Activated CD4-positive, alpha-beta memory T cell treated with anti-CD3 and anti-CD28 coated beads for 36 hours (primary cell): Measurements from ENCODE around the gene OR52K2. TPM values are rescaled to one million over a fixed set of nuclear protein-coding genes. Genes with fewer than 3 reads are reported as not detected.
"Not testable (repeated sequence)": the region's sequence is repeated elsewhere in the genome, so short reads cannot be mapped to it uniquely, and the experiment has no call there.

ENCODE experiments used
- CTCF ChIA-PET: fragments of 350-600 bp; sonication (Branson Sonifier 250); formaldehyde crosslinking; loops from one replicate; lab custom pipeline; 2021; ENCODE audit warnings: antibody characterized with exemption, inconsistent platforms; lab: Charles Lee
- POLR2A ChIA-PET: fragments of 350-600 bp; sonication (Branson Sonifier 250); formaldehyde crosslinking; loops from one replicate; lab custom pipeline; 2021; ENCODE audit warnings: antibody characterized with exemption; lab: Charles Lee
- DNase-seq: peaks from one replicate; pipeline ENCODE4 v3.0.0-alpha.2; 2020
- H3K27ac Mint-ChIP-seq: one replicate; pipeline ENCODE4 v1.8.0; 2021; ENCODE audit warnings: mixed read lengths
- H3K27me3 Mint-ChIP-seq: one replicate; pipeline ENCODE4 v1.8.0; 2021; ENCODE audit warnings: mixed read lengths
- H3K36me3 Mint-ChIP-seq: one replicate; pipeline ENCODE4 v1.8.0; 2021; ENCODE audit warnings: mixed read lengths
- H3K4me1 Mint-ChIP-seq: one replicate; pipeline ENCODE4 v1.8.0; 2021; ENCODE audit warnings: low read depth, mixed read lengths
- H3K4me3 Mint-ChIP-seq: one replicate; pipeline ENCODE4 v1.8.0; 2021; ENCODE audit warnings: mild to moderate bottlenecking, mixed read lengths
- H3K9me3 Mint-ChIP-seq: one replicate; pipeline ENCODE4 v1.8.0; 2021; ENCODE audit warnings: mixed read lengths
- intact Hi-C: fragments of 100-400 bp; cut with micrococcal nuclease; formaldehyde crosslinking; loops from one replicate; pipeline ENCODE4 v1.15.1; 2023
- total RNA-seq, 2 experiments: library from RNA; stranded (reverse); gene quantifications; one replicate each; pipeline ENCODE4 v1.2.3, GENCODE V29; 2021

The OR52K2 gene
- total RNA-seq: not detected

DNA sequence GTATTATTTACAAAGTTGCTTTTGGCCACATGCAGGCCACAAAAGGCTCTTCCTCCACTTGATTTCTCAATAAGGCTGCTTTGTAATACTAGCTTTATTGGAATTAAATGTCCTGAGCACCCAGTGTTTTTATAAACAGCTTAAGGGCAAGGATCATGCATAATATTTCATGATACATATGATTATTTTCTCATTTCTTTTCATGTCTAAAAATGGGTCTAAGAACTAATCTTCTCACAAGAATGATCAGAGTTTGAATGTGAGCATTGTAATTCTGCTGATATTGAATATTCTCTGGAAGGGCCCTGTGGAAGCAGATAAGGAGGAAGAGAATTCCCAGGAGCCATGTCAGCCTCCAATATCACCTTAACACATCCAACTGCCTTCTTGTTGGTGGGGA, at the start of gene OR52K2:
OR52K2 (plus strand) TSS at position 301 of the 400 bp plus-strand sequence; CDS start at position 346, 45 bp downstream.
- Mint-ChIP-seq H3K36me3 (no peaks in the 10 kb centered on the region), H3K27me3 (peaks cover 2% of the 10 kb centered on the region), H3K27ac (no peak within 1 kb of the TSS), H3K4me1 (no peaks in the 10 kb centered on the region), H3K9me3 (peaks cover 3% of the 10 kb centered on the region), H3K4me3 (no peak within 1 kb of the TSS)
- intact Hi-C loops: no loop called here
- ChIA-PET CTCF (no interaction called here), POLR2A (no interaction called here)
- no peak for DNase-seq

DNA sequence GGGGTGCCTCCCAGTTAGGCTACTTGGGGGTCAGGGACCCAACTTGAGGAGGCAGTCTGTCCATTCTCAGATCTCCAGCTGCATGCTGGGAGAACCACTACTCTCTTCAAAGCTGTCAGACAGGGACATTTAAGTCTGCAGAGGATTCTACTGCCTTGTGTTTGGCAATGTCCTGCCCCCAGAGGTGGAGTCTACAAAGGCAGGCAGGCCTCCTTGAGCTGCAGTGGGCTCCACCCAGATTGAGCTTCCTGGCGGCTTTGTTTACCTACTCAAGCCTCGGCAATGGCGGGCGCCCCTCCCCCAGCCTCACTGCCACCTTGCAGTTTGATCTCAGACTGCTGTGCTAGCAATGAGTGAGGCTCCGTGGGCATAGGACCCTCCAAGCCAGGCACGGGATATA, 42.9 kb upstream of the OR52K2 start:
- H3K9me3 Mint-ChIP-seq, CTCF ChIA-PET, H3K27ac Mint-ChIP-seq, intact Hi-C loops, H3K36me3 Mint-ChIP-seq, DNase-seq, H3K4me3 Mint-ChIP-seq, H3K4me1 Mint-ChIP-seq, POLR2A ChIA-PET: not testable (repeated sequence)
- H3K27me3 Mint-ChIP-seq: peaks cover 26% of the 10 kb centered on the region

DNA sequence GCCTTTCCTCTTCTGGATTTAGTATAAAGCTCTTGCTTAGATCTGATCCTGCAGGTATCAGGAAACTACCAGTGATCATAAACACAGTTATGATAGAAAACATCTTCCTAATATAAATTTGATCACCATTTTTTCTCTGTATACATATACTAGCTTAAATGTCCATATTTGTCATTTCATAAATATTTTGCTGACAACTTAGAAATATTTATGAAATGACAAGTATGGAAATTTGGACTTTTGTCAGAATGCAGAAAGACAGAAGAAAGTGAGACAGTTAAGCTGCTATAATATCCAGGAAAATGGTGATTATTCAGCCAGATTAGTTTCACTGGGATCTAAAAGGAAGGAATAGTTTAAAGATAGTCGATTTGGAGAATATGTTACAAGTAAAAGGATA, 32.8 kb upstream of the OR52K2 start:
- CTCF ChIA-PET: no interaction called here
- no peaks in the 10 kb centered on the region for H3K4me1 Mint-ChIP-seq
- no peaks in the 10 kb centered on the region for H3K9me3 Mint-ChIP-seq

DNA sequence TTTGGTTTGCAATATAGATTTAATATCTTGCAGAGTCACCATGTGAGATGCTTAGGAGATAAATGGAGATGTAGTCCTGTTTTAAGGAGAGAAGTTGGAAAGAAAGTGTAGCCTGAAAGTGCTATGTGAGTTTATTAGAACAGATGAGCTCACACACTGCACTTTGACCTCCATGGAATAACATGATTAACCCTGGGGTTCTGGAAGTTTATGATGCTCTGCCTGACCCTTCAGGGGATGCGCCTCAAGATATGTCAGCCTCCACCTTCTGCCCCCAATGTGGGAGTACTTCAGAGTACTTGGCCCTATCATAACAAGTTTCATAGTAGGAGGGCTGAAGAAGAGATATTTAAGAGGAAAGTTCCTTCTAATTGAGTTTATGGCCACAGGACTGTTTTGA, 32.3 kb upstream of the OR52K2 start:
- Mint-ChIP-seq H3K9me3 (no peaks in the 10 kb centered on the region), H3K27me3 (peaks cover 2% of the 10 kb centered on the region), H3K36me3 (no peaks in the 10 kb centered on the region), H3K4me1 (no peaks in the 10 kb centered on the region), H3K4me3 (no peak overlapping the region), H3K27ac (no peak overlapping the region)
- no peak for DNase-seq
- ChIA-PET CTCF (no interaction called here), POLR2A (no interaction called here)
- intact Hi-C loops: no loop called here

More for the DNA sequence above, 32.8 kb upstream of the OR52K2 start:
- intact Hi-C loops: no loop called here
- DNase-seq: no peak
- H3K27ac Mint-ChIP-seq: no peak overlapping the region
- peaks cover 3% of the 10 kb centered on the region for H3K27me3 Mint-ChIP-seq
- no peaks in the 10 kb centered on the region for H3K36me3 Mint-ChIP-seq
- no peak overlapping the region for H3K4me3 Mint-ChIP-seq
- POLR2A ChIA-PET: no interaction called here

DNA sequence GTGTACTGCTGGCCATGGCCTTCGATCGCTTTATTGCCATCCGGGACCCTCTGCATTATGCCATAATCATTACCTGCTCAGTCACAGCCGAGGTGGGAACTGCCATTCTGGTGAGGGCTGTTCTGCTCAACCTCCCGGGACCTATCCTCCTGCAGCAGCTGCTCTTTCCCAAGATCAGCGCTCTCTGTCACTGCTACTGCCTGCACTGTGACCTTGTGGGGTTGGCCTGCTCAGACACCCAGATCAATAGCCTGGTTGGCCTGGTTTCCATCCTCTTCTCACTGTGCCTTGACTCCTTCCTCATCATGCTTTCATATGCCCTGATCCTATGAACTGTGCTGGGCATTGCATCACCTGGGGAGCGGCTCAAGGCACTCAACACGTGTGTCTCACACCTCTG, 30.7 kb upstream of the OR52K2 start:
- POLR2A ChIA-PET: no interaction called here
- H3K4me1 Mint-ChIP-seq: no peaks in the 10 kb centered on the region
- H3K36me3 Mint-ChIP-seq: no peaks in the 10 kb centered on the region
- H3K27me3 Mint-ChIP-seq: peaks cover 3% of the 10 kb centered on the region
- no peaks in the 10 kb centered on the region for H3K9me3 Mint-ChIP-seq
- no peak for DNase-seq
- CTCF ChIA-PET: no interaction called here
- intact Hi-C loops: no loop called here
- H3K4me3 Mint-ChIP-seq: no peak overlapping the region
- no peak overlapping the region for H3K27ac Mint-ChIP-seq

DNA sequence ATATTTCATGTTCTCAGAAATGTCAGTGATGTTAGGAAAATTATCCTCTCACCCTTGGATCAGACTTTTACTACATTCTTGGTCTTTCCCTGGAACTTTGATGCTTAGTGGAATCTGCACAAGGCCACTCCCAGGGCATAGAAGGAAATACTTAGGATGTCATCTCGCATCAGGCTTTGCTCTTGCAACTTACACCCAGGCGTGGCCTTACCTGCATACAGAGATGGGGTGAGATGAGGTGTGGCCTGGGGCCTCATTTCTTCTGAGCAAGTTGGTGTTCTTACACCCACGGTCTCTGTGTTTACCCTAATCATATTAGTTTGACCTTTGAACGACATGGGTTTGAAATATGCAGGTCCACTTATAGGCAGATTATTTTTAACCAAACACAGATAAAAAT, 19.0 kb upstream of the OR52K2 start:
- intact Hi-C loops: no loop called here
- no peaks in the 10 kb centered on the region for H3K36me3 Mint-ChIP-seq
- no peak for DNase-seq
- H3K9me3 Mint-ChIP-seq: no peaks in the 10 kb centered on the region
- H3K27ac Mint-ChIP-seq: no peak overlapping the region
- no peaks in the 10 kb centered on the region for H3K4me1 Mint-ChIP-seq
- ChIA-PET POLR2A (no interaction called here), CTCF (no interaction called here)
- no peak overlapping the region for H3K4me3 Mint-ChIP-seq
- H3K27me3 Mint-ChIP-seq: no peaks in the 10 kb centered on the region

DNA sequence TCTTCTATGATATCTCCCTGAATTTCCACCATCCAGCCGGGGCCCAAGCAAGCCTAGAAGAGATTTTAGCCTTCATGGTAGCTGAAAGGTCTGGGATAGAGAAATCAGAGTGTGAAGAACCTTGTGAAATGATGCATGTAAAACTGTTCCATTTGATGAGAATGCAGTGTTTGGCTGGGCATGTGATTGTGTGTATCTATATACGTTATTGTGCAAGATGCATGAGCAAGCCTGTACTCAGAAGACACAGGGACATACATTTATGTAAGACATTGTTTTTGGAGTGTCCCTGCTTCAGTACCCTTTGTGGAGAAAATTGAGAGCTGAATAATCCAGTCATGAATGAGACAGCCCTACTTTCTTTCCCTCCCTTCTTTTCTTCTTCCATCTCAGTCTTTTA, 15.2 kb upstream of the OR52K2 start:
- Mint-ChIP-seq H3K4me3 (no peak overlapping the region), H3K36me3 (no peaks in the 10 kb centered on the region), H3K27ac (no peak overlapping the region), H3K9me3 (peaks cover under 1% of the 10 kb centered on the region), H3K4me1 (no peaks in the 10 kb centered on the region), H3K27me3 (peaks cover 6% of the 10 kb centered on the region)
- ChIA-PET CTCF (no interaction called here), POLR2A (no interaction called here)
- intact Hi-C loops: no loop called here
- DNase-seq: no peak

DNA sequence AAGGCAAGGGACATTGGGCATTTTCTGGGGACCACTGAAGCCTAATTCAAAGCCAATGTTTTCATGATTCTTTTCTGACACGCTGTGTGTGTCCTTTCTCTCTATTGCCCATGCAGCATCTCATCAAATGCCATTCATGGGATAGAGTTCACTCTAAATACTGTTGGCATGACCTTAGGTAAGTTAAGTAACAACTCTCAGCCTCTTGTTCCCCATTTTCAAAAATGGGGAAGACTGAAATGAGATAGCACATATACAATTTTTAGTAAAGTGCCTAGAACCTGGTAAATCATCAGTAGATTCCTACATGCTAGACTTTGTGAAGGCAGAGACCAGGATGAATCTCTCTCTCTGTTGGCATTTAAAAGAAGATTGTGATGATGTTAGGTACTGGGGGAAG, 12.7 kb upstream of the OR52K2 start:
- intact Hi-C loops: no loop called here
- Mint-ChIP-seq H3K4me1 (no peaks in the 10 kb centered on the region), H3K36me3 (no peaks in the 10 kb centered on the region), H3K9me3 (peaks cover 4% of the 10 kb centered on the region), H3K27ac (no peak overlapping the region), H3K4me3 (no peak overlapping the region), H3K27me3 (peaks cover 9% of the 10 kb centered on the region)
- no peak for DNase-seq
- ChIA-PET CTCF (no interaction called here), POLR2A (no interaction called here)

DNA sequence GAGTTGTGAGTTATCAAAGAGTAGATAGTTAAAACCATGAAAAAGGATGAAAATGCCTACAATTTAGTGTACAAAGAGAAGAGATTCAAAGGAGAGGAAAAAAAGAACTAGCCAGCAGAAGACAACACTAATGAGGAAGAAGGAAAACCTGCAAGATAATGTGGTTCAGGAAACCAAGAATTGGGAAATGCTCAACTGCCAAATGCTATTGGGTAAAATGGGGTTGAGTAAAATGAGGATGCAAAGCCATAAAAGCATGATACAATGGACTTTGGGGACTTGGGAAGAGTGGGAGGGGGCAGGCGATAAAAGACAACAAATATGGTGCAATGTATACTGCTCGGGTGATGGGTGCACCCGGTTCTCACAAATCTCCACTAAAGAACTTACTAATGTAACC, 7.6 kb upstream of the OR52K2 start:
- ChIA-PET CTCF (no interaction called here), POLR2A (no interaction called here)
- H3K27ac Mint-ChIP-seq: no peak overlapping the region
- H3K9me3 Mint-ChIP-seq: peaks cover 4% of the 10 kb centered on the region
- H3K4me3 Mint-ChIP-seq: no peak overlapping the region
- no peaks in the 10 kb centered on the region for H3K4me1 Mint-ChIP-seq
- no peaks in the 10 kb centered on the region for H3K36me3 Mint-ChIP-seq
- peaks cover 8% of the 10 kb centered on the region for H3K27me3 Mint-ChIP-seq
- no peak for DNase-seq
- intact Hi-C loops: no loop called here

DNA sequence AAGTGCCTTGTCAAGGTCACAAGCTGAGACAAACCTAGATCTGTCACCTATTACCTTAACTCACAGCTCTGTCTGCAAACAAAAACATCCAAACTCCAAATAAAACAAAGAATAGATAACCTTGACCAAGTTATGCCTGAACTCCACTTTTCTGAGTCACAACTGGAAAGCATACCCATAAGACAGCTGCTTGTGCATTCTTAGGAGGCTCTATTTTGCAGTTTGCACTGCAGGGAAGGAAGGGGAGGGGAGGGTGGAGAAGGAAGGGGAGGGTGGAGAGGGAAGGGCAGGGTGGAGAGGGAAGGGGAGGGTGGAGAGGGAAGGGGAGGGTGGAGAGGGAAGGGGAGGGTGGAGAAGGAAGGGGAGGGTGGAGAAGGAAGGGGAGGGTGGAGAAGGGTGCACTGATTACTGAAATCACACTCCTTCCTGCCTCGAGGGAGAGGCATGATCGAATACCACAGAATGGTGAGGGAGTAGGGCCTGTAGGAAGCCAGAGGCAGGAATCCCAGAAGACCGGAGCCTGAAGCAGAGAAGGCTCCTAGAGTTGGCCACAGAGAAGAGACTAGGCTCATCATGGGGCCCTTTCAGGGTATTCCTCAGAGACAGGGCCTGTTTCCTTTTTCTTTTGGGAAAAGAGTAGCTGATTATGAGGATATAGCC, 5.7 kb upstream of the OR52K2 start:
- ChIA-PET CTCF (interaction anchor here (1.3 kb wide), 1 partner anchor 256 kb away, joined by 3 read pairs; no protein-coding TSS in a partner anchor), POLR2A (no interaction called here)
- H3K27me3 Mint-ChIP-seq: peaks cover 4% of the 10 kb centered on the region
- no peak overlapping the region for H3K4me3 Mint-ChIP-seq
- intact Hi-C loops: no loop called here
- no peak overlapping the region for H3K27ac Mint-ChIP-seq
- DNase-seq: no peak
- H3K36me3 Mint-ChIP-seq: no peaks in the 10 kb centered on the region
- H3K9me3 Mint-ChIP-seq: peaks cover 4% of the 10 kb centered on the region
- H3K4me1 Mint-ChIP-seq: no peaks in the 10 kb centered on the region

DNA sequence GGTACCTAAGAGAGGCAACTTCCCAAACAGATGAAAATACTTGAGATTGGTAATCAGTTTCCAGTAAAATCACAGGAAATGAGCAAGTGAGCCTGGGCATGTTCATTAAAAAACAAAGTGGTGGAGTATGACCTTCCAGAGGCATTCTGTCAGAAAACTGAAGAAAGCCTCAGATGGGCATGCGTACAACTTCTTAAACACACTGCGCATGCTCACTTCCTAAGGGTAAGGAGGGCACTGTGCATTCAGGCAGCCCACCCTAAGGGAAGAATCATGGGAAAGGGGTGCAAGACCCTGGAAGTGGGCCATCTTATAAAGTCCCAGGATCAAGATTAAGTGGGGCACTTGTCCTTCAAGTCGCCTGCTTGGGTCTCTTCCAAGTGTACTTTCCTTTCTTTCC, 4.0 kb downstream of the OR52K2 start:
- POLR2A ChIA-PET: no interaction called here
- H3K27ac Mint-ChIP-seq: no peak overlapping the region
- CTCF ChIA-PET: no interaction called here
- intact Hi-C loops: no loop called here
- H3K4me1 Mint-ChIP-seq: no peaks in the 10 kb centered on the region
- H3K36me3 Mint-ChIP-seq: no peaks in the 10 kb centered on the region
- H3K9me3 Mint-ChIP-seq: peaks cover 10% of the 10 kb centered on the region
- H3K4me3 Mint-ChIP-seq: no peak overlapping the region
- H3K27me3 Mint-ChIP-seq: peaks cover 4% of the 10 kb centered on the region
- no peak for DNase-seq

DNA sequence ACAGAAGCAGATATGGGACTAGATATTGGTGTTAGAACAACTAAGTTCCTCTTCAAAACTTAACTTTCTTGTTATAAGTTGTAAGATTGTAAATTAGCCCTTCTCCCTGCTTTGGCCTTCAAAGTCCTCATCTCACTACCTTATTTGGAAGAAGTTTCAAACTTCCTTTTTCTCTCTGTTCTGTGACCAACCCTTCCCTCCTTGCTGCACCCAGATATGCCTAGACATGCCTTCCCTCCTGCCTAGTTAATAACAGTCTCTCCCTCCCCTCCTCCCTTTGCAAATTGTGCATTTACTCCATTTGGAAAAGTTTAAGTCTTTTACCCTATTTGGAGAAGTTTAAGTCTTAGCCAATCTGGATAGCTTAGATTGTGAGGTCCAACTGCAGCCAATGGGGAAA, 4.9 kb downstream of the OR52K2 start:
- Mint-ChIP-seq H3K4me1 (no peaks in the 10 kb centered on the region), H3K27me3 (peaks cover 4% of the 10 kb centered on the region), H3K9me3 (peaks cover 10% of the 10 kb centered on the region), H3K27ac (no peak overlapping the region), H3K4me3 (no peak overlapping the region), H3K36me3 (no peaks in the 10 kb centered on the region)
- ChIA-PET CTCF (no interaction called here), POLR2A (no interaction called here)
- intact Hi-C loops: no loop called here
- no peak for DNase-seq

DNA sequence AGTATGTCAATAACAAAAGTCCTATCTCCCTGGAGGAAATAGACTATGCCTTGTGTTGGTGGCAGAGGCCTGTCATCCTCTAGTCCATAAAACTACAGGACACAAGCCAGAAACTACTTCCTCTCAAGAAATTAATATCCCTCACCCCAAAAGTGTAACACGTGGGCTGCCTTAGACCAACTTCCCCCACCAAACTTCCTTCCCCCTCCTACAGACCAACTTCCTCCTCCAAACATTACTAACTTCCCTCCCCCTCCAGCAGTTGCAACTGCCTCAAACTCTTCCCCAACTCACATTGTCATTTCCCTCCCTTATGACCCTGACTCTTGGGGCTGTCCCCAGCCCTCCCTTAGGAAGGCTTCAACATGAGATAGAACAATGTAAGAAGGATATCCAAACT, 6.3 kb downstream of the OR52K2 start:
- Mint-ChIP-seq H3K27ac (no peak overlapping the region), H3K27me3 (peaks cover 4% of the 10 kb centered on the region), H3K36me3 (no peaks in the 10 kb centered on the region), H3K9me3 (peaks cover 10% of the 10 kb centered on the region), H3K4me3 (no peak overlapping the region), H3K4me1 (no peaks in the 10 kb centered on the region)
- intact Hi-C loops: no loop called here
- ChIA-PET POLR2A (no interaction called here), CTCF (no interaction called here)
- no peak for DNase-seq
